ENCODE data around the gene STK17A.

DNA sequence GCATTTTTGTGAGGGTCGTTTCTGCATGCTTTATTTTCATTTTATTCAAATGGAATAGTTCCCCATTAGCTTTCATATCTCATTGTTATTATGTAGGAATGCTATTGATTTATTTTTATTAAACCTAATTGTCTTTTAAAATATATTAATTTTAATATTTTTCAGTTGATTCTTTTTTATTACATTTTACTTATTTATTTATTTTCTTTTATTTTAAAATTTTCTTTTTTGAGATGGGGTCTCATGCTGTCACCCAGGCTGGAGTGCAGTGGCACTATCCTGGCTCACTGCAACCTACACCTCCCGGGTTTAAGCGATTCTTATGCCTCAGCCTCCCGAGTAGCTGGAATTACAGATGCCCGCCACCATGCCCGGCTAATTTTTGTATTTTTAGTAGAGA lies 7.4 kb upstream of the STK17A start:
- no peak for TF ChIP-seq CTCF (IDR thresholded peaks at IDR 0.05)
- TF ChIP-seq POLR2A (IDR thresholded peaks at IDR 0.05): no peak
